Upper lobe of right lung (tissue), 1 donor: ENCODE measurements around the gene GRIA2. TPM values are rescaled to one million over a fixed set of nuclear protein-coding genes. Genes with fewer than 3 reads are reported as not detected.

Experiments used
- ATAC-seq: fragments of 200-7000 bp; cut with Tn5 transposase; one replicate; pipeline ENCODE4 v1.9.1; 2020; ENCODE audit warnings: mild to moderate bottlenecking, moderate library complexity
- DNase-seq: peaks from one replicate; pipeline ENCODE4 v3.0.0-alpha.2; 2020
- H3K27ac ChIP-seq: fragments of 200-600 bp; one replicate; pipeline ENCODE4 v1.8.0; 2022
- H3K27me3 ChIP-seq: fragments of 200-600 bp; one replicate; pipeline ENCODE4 v1.8.0; 2022; ENCODE audit warnings: mild to moderate bottlenecking
- H3K36me3 ChIP-seq: fragments of 200-600 bp; one replicate; pipeline ENCODE4 v1.8.0; 2022
- H3K4me1 ChIP-seq: fragments of 200-600 bp; one replicate; pipeline ENCODE4 v1.8.0; 2022
- H3K4me3 ChIP-seq: fragments of 200-600 bp; one replicate; pipeline ENCODE4 v1.8.0; 2022; ENCODE audit warnings: mild to moderate bottlenecking
- H3K9me3 ChIP-seq: fragments of 200-600 bp; one replicate; pipeline ENCODE4 v1.8.0; 2022
- CTCF ChIP-seq: fragments of 200-600 bp; IDR thresholded peaks from one replicate; pipeline ENCODE4 v1.8.0; 2022; ENCODE audit warnings: antibody characterized with exemption
- intact Hi-C: fragments of 100-400 bp; cut with DNase I; formaldehyde crosslinking; loops from one replicate; pipeline ENCODE4 v1.11.0; 2022
- total RNA-seq: library from RNA; stranded (reverse); fragmentation: NEBNext Ultra II Directional; extraction: Animal tissue kit (Norgen Biotek cat#: 25700); gene quantifications from one replicate; pipeline ENCODE4 v1.2.1, GENCODE V29; 2021
- donor health status: DM: no; HTN: yes; CAD: no; lungs with severe emphysema.

GRIA2 gene
- total RNA-seq, 1 donor from 2014 or later = not detected

GRCh38 chr4:157372154-157372553, 151.6 kb downstream of the GRIA2 start:
- Histone ChIP-seq H3K4me1 (no peaks in the 10 kb centered on the region), H3K36me3 (no peaks in the 10 kb centered on the region), H3K4me3 (no peak overlapping the region), H3K9me3 (no peaks in the 10 kb centered on the region), H3K27ac (no peak overlapping the region), H3K27me3 (no peaks in the 10 kb centered on the region)
- intact Hi-C loops = no loop called here
- no peak for DNase-seq
- no peak for ATAC-seq
- TF ChIP-seq CTCF = no peak

- no peak for TF ChIP-seq CTCF
- Histone ChIP-seq H3K9me3 (no peaks in the 10 kb centered on the region), H3K4me3 (no peak overlapping the region), H3K4me1 (no peaks in the 10 kb centered on the region), H3K27ac (no peak overlapping the region), H3K27me3 (no peaks in the 10 kb centered on the region), H3K36me3 (no peaks in the 10 kb centered on the region)
- DNase-seq = no peak
- intact Hi-C loops = no loop called here
- no peak for ATAC-seq
These were observed 152.0 kb downstream of the GRIA2 start for GRCh38 chr4:157372567-157372966.

GRCh38 chr4:157389741-157390140, 169.2 kb downstream of the GRIA2 start:
- ATAC-seq (no peak), DNase-seq (no peak)
- no peaks in the 10 kb centered on the region for H3K4me1 ChIP-seq

GRCh38 chr4:157405070-157405469, 184.5 kb downstream of the GRIA2 start:
- Histone ChIP-seq H3K36me3 (no peaks in the 10 kb centered on the region), H3K27me3 (no peaks in the 10 kb centered on the region), H3K4me1 (no peaks in the 10 kb centered on the region), H3K9me3 (no peaks in the 10 kb centered on the region), H3K27ac (no peak overlapping the region), H3K4me3 (no peak overlapping the region)
- ATAC-seq = no peak
- TF ChIP-seq CTCF = no peak
- intact Hi-C loops = no loop called here
- no peak for DNase-seq

More at GRCh38 chr4:157389741-157390140, 169.2 kb downstream of the GRIA2 start:
- H3K36me3 ChIP-seq = no peaks in the 10 kb centered on the region
- intact Hi-C loops = no loop called here
- H3K27ac ChIP-seq = no peak overlapping the region
- no peaks in the 10 kb centered on the region for H3K27me3 ChIP-seq
- H3K9me3 ChIP-seq = no peaks in the 10 kb centered on the region
- no peak overlapping the region for H3K4me3 ChIP-seq
- no peak for TF ChIP-seq CTCF

Other genes with a start within 250 kb of the GRIA2 start
- gene PDGFC, start 248.9 kb upstream of the GRIA2 start, total RNA-seq = 31.3 TPM
- 6.5 TPM for gene GLRB, start 144.6 kb upstream of the GRIA2 start, total RNA-seq